Subcutaneous adipose tissue (tissue), 4 donors: ENCODE data around the gene C3orf70. TPM values are rescaled to one million over a fixed set of nuclear protein-coding genes. Genes with fewer than 3 reads are reported as not detected.

ENCODE experiments used
- total RNA-seq, 4 donors: library from RNA; depleted of rRNA; stranded (reverse); fragments of >200 nt; gene quantifications; one replicate each; pipeline ENCODE4 v1.1.0, GENCODE V29; 2016
- TF ChIP-seq, protein P1 (sequence below): fragments of 450-650 bp; IDR thresholded peaks from one replicate; pipeline ENCODE4 v1.5.1; 2016; ENCODE audit warnings: low read depth, mild to moderate bottlenecking, control low read depth, antibody characterized with exemption, moderate library complexity

Gene C3orf70
- total RNA-seq, 4 donors from 2014 or later, result 0.68 to 4.1 (median 2.3) TPM

DNA sequence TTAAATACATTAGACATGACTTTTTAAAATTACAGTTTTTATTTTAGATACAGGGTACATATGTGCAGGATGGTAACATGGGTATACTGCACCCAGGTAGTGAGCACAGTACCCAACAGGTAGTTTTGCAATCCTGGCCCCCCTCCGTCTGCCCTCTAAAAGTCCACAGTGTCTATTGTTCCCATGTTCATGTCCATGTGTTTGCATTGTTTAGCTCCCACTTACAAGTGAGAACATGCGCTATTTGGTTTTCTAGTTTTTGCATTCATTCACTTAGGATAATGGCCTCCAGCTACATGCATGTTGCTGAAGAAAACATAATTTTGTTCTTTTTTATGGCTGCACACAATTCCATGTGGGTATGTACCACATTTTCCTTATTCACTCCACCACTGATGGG, 23.8 kb downstream of the C3orf70 start:
- TF ChIP-seq, protein P1, sequence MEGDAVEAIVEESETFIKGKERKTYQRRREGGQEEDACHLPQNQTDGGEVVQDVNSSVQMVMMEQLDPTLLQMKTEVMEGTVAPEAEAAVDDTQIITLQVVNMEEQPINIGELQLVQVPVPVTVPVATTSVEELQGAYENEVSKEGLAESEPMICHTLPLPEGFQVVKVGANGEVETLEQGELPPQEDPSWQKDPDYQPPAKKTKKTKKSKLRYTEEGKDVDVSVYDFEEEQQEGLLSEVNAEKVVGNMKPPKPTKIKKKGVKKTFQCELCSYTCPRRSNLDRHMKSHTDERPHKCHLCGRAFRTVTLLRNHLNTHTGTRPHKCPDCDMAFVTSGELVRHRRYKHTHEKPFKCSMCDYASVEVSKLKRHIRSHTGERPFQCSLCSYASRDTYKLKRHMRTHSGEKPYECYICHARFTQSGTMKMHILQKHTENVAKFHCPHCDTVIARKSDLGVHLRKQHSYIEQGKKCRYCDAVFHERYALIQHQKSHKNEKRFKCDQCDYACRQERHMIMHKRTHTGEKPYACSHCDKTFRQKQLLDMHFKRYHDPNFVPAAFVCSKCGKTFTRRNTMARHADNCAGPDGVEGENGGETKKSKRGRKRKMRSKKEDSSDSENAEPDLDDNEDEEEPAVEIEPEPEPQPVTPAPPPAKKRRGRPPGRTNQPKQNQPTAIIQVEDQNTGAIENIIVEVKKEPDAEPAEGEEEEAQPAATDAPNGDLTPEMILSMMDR, result no peak

DNA sequence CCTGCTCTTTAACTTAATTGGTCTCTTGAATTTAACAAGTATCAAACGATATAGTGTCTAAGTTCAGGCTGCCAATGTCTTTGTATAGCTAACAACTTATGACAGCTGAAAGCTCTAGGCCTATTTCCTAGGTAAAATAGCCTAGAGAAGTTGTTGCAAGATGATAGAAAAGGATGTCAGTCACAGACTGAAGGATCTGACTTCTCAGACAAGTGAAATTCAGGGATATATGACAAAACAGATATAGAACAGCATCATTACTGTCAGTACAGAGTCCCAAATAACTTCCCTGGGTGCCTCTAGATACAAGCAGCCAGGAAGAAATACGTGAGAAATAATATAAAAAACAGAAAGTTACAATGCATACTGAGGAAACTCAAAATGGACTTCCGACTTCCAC, 26.7 kb downstream of the C3orf70 start:
- TF ChIP-seq, protein P1, result no peak

DNA sequence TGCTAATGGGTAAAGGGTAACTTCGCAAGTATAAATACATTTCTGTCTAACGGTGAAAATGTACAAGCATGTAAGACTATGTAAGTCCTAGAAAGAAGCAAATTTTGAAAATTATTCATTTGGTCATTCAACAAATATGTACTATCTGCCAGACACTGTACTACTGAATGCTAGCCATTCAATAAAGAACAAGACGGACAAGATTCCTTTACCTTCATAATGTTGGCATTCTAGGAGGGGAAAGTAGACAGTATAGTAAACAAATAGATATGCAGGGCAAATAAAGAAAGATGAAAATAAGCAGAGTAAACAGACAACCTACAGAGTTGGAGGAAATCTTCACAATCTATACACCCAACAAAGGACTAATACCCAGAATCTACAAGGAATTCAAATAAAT, 32.7 kb downstream of the C3orf70 start:
- TF ChIP-seq, protein P1, result no peak

DNA sequence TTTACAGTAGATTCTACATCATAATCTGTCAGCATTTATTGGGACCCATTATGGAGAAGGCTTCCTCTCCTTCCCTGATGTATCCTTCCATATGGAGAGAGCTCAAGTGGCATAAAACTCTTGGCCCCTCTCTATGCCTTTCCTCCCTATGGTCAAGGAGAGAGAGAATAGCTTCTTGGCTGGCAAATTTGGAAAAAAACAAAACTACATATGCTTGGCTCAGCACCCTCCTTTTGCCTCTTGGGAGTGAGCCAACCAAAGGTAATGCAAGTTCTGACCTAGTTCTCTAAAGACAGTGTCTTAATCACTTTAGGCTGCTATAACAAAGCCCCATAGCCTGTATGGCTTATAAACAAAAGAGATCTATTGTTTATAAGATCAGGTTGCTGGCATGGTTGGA, 37.5 kb downstream of the C3orf70 start:
- TF ChIP-seq, protein P1, result no peak

DNA sequence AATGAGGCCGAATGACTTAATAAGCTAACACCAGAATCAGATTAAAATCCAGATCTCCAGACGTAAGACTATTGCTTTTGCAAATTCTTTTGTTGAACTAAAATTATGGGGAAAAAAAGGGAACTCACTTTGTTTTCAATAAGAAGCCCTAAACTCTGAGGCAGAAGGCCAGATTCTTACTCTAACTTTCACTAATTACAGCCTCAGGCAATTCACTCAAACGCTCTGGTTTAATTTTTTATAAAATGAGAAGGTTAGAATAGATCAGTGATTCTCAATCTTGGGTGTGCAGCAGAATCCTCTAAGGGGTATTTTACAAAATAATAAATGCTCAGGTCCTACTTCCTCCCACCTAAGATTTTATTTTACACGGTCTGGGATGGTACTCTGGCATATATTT, 38.1 kb downstream of the C3orf70 start:
- TF ChIP-seq, protein P1, result no peak

DNA sequence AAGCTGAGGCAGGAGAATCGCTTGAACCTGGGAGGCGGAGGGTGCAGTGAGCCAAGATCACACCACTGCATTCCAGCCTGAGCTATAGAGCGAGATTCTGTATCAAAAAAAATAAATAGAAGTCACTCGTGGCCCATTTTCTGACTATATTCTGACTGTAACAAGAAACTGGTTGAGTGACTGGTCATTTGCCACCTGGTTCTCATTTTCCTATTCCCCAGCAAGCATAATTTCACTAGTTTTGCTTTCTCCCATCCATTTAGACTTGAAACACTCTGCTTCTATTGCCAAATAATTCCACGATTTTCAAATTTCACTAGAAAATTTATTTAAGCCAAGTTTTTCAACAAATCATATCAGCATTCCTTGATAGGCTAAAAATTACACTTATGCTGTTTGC, 40.7 kb downstream of the C3orf70 start:
- TF ChIP-seq, protein P1, result no peak

DNA sequence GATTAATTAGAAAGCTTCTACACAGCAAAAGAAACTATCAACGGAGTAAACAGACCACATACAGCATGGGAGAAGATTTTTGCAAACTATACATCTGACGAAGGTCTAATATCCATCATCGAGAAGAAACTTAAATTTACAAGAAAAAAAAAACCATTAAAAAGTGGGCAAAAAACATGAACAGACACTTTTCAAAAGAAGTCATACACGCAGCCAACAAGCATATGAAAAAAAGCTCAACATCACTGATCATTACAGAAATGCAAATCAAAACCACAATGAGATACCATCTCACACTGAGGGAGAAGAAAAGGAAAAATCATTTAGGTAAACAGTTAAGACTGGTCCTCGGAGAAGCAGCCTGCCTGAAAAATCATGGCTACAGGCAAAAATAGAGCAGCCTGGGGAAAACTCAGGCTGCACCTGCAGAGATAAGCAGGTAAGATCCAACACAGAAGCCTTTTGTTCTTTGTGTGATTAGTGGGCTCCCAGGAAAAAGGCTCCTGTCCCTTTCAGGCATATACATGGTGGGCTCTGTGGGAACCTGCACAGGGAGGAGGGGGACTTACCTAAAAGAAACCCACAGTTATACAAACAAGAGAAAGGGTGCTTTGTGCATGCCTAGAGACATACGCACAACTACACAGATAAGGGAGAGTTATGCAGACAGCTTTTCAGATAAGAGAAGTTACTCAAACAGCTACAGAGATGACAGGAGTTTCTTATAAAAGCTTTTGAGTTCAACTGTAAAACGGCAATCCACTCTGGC, 49.3 kb downstream of the C3orf70 start:
- TF ChIP-seq, protein P1, result no peak
